Activated CD8-positive, alpha-beta memory T cell treated with anti-CD3 and anti-CD28 coated beads, Interleukin-2, amount 50 U/mL, for 24 hours (primary cell): Measurements from ENCODE around the gene TRIM7.
"Not testable (repeated sequence)": the region's sequence is repeated elsewhere in the genome, so short reads cannot be mapped to it uniquely, and the experiment has no call there.

Experiments used
- DNase-seq: peaks from one replicate; pipeline ENCODE4 v3.0.0-alpha.2; 2020; ENCODE audit errors: extremely low read depth

Gene TRIM7

DNA sequence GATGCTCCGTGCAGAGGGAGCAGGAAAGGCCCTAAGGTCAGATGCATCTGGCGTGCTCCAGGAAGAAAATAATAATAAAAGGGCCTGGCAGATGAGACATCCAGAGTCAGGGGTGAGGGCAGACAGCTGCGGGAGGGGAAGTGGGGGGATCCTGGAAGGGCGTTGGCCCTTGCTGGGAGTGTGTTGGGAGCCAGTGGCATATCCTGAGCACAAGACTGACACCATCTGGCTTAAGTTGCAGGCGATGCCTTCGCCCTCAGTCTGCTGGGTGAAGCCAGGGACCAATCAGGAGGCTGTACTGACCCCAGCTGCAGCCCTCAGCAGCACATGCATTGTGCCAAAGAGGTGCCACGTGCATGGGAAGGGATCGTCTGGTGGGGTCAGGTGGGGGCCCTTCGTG is 53.9 kb downstream of the TRIM7 start:
- no peak for DNase-seq

DNA sequence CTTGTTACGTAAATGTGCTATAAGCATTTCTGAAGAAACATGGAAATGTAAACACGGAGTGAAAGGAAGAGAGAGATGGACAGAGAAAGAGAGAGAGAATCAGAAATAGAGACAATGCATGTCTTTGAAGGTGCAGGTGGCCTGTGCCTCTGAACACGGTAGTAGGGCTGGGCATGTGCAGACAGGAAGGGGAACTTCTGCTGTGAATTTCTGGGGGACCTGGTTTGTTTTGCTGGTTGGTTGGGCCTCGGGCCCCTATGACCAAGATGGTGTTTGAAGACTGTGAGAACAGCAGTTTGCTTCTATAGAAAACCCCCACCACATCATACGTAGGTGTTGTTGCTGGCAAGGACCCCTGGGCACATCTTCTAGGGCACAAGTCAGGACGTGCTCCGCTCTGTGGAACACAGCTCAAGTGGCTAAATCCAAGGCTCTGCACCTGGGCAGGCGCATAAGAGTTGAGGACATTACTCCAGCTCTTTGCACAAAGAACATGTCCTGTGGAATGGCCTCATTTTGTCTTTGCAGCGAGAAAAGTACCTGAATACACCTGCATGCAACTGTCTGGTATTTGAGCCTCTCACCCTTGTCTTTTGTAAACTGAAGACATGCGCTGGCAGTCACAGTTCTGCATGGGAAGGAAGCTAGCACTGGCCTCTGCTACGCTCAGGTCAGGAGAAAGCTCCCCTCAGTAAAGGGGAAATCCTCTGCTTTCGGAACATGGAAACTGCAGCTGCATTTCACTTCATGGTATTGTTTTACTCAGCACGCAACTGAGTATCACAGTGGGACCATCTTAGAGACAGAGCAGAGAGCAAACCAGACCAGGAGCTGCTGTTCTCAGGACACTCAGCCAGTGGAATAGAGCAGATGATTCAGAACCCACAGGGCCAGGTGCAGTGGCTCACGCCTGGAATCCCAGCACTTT is 54.9 kb downstream of the TRIM7 start:
- no peak for DNase-seq

DNA sequence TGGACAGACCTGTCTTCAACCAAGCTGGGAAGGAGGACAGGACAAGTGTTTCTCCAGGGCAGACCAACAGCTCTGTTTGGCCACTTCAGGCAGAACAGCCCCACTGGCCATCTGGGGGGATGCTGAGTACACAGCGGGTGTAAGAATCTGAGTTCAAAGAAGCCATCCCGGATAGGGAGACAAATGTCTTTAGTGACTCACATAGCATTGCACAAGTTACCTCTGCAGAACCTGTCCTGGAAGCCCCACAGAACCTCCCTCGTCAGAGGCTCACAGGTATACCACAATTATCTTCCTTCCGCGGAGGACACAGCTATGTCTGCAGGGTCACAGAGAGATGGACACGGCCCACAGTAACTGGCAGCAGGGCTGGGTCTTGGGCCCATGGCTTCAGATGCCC is 55.6 kb downstream of the TRIM7 start:
- no peak for DNase-seq

DNA sequence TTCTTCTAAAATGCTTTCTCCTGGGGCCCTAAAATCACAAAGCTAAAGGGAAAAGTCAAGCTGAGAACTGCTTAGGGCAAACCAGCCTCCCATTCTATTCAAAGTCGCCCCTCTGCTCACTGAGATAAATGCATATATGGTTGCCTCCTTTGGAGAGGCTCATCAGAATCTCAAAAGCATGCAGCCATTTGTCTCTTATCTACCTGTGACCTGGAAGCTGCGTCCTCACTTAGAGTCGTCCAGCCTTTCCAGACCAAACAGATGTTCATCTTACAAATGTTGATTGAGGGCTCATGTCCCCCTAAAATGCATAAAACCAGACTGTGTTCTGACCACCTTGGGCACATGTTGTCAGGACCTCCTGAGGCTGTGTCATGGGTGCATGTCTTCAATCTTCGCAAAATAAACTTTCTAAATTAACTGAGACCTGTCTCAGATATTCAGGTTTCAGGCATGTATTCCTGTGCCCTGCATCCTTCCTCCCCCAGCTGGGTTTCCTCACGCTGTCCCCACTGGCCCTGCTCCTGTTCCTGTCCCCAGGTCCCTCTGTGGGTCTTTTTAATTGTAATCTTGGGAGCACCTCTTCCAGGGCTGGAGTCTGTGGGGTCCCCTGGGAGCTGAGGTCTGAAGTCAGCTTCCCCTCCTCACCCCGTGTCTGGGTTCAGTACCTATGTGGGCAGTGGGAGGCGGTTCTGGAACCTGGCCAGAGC is 57.9 kb downstream of the TRIM7 start, which contains the start of gene OR2V2:
OR2V2 (plus strand) TSS at position 660 of the 710 bp plus-strand sequence. CDS start 7,357 bp downstream, outside the sequence.
- not testable (repeated sequence) for DNase-seq

DNA sequence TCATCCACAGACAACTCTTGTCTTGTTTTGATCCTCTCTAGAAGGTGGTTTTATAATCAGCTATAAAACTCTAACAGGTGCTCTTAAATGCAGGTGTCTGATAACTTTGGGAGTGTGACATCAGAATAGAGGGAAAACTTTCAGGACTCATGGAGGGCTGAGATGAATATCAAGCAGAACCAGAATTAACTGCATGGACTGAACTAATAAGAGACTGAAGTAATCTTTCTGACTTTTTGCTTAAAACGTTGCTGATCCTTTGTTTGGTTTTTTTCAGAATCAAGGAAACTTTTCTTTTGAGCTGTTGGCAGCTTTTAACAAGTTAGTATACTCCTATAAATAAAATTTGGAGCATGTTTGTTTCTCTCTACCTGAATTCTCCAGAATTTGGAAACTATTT is 59.9 kb downstream of the TRIM7 start:
- DNase-seq: no peak
